SK-N-MC (cell line): ENCODE measurements around the gene IFIH1.

ENCODE experiments used
- DNase-seq: peaks from one replicate; pipeline ENCODE4 v3.0.0-alpha.2; 2011; ENCODE audit warnings: low read depth, low spot score
- H3K27ac ChIP-seq: fragments of 200-600 bp; sonication (generic); 2 replicates; pipeline ENCODE4 v1.5.1; 2016; ENCODE audit warnings: mixed run types
- H3K36me3 ChIP-seq: fragments of 200-600 bp; sonication (generic); 2 replicates; pipeline ENCODE4 v1.6.1; 2017; ENCODE audit warnings: antibody characterized with exemption, low read length, mixed read lengths; ENCODE audit not compliant: insufficient read depth
- H3K4me3 ChIP-seq: fragments of 200-600 bp; sonication (generic); 2 replicates; pipeline ENCODE4 v1.5.1; 2016
- H3K9ac ChIP-seq: fragments of 200-600 bp; sonication (generic); 2 replicates; pipeline ENCODE4 v1.8.0; 2017; ENCODE audit warnings: mixed run types, mixed read lengths; ENCODE audit not compliant: insufficient read length
- H3K9me3 ChIP-seq: fragments of 200-600 bp; sonication (generic); 2 replicates; pipeline ENCODE4 v1.6.1; 2017; ENCODE audit warnings: low read depth, mild to moderate bottlenecking, antibody characterized with exemption, low read length, moderate library complexity, mixed read lengths
- EZH2 ChIP-seq: fragments of 200-600 bp; sonication (generic); IDR thresholded peaks from one replicate; pipeline ENCODE4 v1.6.1; 2017; ENCODE audit warnings: antibody characterized with exemption
- FOXP2 ChIP-seq: optimal IDR thresholded peaks from 2 replicates; pipeline ENCODE3; 2011; ENCODE audit warnings: mild to moderate bottlenecking, moderate library complexity; ENCODE audit not compliant: insufficient read depth; ENCODE audit errors: extremely low read length, control extremely low read depth
- POLR2AphosphoS5 ChIP-seq: IDR thresholded peaks from 2 replicates; pipeline ENCODE4 v1.6.1; 2012; ENCODE audit warnings: mild to moderate bottlenecking, low read depth, low read length, borderline replicate concordance

Gene IFIH1

DNA sequence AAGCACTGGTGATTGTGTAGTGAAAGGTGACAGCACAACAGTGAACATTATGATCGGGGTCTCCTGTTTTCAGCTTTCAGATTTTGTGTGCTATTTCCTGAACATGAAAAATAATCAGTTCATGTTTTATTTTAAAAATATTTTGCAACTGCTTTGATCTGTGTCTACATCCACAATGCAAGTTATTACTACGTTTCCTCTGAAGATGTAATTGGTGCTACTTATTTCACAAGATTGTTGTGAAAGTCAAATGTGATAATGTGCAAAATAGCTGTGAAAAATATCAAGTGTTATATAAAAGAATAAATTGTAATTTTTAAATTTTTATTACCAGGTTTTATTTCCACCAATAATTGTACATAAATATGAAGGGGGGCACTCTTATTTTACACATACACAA, 19.4 kb upstream of the IFIH1 start:
- H3K36me3 ChIP-seq, result no peaks in the 10 kb centered on the region
- H3K4me3 ChIP-seq, result no peak overlapping the region
- H3K9me3 ChIP-seq, result no peaks in the 10 kb centered on the region
- no peak overlapping the region for H3K9ac ChIP-seq
- DNase-seq, result no peak
- TF ChIP-seq FOXP2, result no peak
- TF ChIP-seq EZH2, result no peak
- TF ChIP-seq POLR2AphosphoS5, result no peak
- H3K27ac ChIP-seq, result no peak overlapping the region

DNA sequence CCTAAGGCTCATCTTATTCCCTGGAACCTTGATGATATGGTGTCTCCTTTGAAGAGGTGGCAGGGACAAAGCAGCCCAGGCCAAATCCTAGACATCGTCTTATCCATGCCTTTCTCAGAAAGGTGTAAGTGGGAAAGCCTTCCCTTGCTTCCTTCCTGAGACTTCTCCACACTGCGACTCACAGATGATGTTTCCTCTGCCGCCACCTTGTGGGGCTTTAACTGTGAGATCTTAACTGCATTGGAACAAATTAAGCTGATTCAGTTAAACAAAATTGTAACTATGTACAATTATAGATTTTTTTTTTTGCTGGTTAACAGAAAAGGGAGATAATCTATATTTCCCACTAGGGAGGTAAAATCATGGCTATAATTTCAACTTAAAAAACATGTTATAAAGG, 15.5 kb upstream of the IFIH1 start:
- H3K9me3 ChIP-seq, result no peaks in the 10 kb centered on the region
- no peak overlapping the region for H3K4me3 ChIP-seq
- H3K27ac ChIP-seq, result no peak overlapping the region
- no peak overlapping the region for H3K9ac ChIP-seq
- TF ChIP-seq EZH2 (no peak), POLR2AphosphoS5 (no peak), FOXP2 (no peak)
- no peak for DNase-seq
- no peaks in the 10 kb centered on the region for H3K36me3 ChIP-seq

DNA sequence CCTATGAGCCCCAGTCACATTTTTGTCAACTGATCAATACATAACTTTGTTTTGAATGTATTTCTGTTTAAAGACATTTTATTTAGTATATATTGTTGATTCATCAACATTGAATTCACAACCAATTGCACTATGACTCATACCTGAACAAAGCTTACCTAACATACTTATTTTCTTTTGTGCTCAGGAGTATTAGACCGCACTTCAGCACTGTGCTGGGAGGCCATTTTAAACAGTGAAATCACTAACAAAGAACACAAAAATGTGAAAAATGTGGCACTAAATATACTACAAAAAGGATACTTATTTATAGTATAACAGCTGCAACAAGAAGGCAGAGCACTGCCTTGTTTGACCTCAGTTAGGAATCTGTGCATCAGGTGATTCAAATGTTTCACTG, 12.4 kb upstream of the IFIH1 start:
- H3K9me3 ChIP-seq, result no peaks in the 10 kb centered on the region
- TF ChIP-seq EZH2 (no peak), POLR2AphosphoS5 (no peak), FOXP2 (no peak)
- no peak for DNase-seq
- no peak overlapping the region for H3K4me3 ChIP-seq
- H3K9ac ChIP-seq, result no peak overlapping the region
- no peak overlapping the region for H3K27ac ChIP-seq
- no peaks in the 10 kb centered on the region for H3K36me3 ChIP-seq

DNA sequence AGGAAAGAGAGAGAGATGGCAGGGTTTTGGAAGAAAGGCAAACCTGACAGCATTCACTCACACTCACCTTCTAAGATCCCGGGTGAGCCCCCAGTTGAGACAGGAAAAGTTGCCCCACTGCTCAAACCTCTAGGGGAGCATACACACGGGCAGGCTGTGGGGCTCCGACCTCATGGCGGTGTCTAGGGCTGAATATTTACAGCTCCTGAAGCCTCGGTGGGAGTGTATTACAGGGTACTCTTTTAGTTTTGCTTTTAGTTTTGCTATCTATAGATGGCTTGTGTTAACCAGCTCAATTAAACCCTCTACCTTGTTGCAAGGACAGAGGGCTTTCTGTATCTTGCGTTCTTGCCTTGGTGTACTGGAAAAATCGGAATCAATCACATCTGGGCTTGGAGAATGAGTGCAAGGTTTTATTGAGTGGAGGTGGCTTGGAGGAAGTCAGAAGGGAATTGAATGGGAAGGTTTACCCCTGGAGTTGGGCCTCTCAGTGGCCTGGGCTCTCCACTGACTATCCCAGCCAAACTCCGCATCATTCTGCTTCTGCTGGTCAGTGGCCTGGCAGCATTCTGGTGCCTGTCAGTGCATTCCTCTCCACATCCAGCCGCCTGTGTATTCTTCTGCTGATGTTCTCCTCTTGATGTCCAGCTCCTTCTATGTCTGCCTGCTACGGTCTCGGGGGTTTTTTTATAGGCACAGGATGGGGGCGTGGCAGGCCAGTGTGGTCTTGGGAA, 10.1 kb upstream of the IFIH1 start:
- Histone ChIP-seq H3K9me3 (no peaks in the 10 kb centered on the region), H3K9ac (no peak overlapping the region), H3K27ac (no peak overlapping the region), H3K4me3 (no peak overlapping the region), H3K36me3 (no peaks in the 10 kb centered on the region)
- no peak for TF ChIP-seq FOXP2
- no peak for TF ChIP-seq EZH2
- no peak for TF ChIP-seq POLR2AphosphoS5
- no peak for DNase-seq

DNA sequence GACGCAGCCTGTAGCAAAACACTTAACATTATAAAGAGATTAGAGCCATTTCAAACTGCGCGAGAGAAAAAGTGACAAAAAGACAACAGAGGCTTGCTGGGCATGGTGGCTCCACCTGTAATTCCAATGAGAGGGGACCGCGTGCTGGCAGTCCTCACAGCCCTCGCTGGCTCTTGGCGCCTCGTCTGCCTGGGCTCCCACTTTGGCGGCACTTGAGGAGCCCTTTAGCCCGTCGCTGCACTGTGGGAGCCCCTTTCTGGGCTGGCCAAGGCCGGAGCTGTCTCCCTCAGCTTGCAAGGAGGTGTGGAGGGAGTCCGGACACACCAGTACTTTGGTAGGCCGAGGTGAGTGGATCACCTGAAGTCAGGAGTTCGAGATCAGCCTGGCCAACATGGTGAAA, 9.3 kb upstream of the IFIH1 start:
- Histone ChIP-seq H3K27ac (no peak overlapping the region), H3K9ac (no peak overlapping the region), H3K4me3 (no peak overlapping the region), H3K36me3 (no peaks in the 10 kb centered on the region), H3K9me3 (no peaks in the 10 kb centered on the region)
- no peak for DNase-seq
- TF ChIP-seq FOXP2 (no peak), EZH2 (no peak), POLR2AphosphoS5 (no peak)

- no peak for TF ChIP-seq POLR2AphosphoS5
- TF ChIP-seq FOXP2, result no peak
- no peak for TF ChIP-seq EZH2
- H3K9me3 ChIP-seq, result no peaks in the 10 kb centered on the region
- H3K27ac ChIP-seq, result no peak overlapping the region
- no peaks in the 10 kb centered on the region for H3K36me3 ChIP-seq
- DNase-seq, result no peak
- H3K4me3 ChIP-seq, result no peak overlapping the region
- no peak overlapping the region for H3K9ac ChIP-seq
Measured at GRCh38 chr2:162327134-162327769, 8.8 kb upstream of the IFIH1 start.

GRCh38 chr2:162324953-162325352, 6.5 kb upstream of the IFIH1 start:
- TF ChIP-seq FOXP2 (no peak), EZH2 (no peak)
- Histone ChIP-seq H3K9me3 (no peaks in the 10 kb centered on the region), H3K9ac (no peak overlapping the region), H3K36me3 (no peaks in the 10 kb centered on the region), H3K4me3 (no peak overlapping the region), H3K27ac (no peak overlapping the region)
- no peak for DNase-seq

DNA sequence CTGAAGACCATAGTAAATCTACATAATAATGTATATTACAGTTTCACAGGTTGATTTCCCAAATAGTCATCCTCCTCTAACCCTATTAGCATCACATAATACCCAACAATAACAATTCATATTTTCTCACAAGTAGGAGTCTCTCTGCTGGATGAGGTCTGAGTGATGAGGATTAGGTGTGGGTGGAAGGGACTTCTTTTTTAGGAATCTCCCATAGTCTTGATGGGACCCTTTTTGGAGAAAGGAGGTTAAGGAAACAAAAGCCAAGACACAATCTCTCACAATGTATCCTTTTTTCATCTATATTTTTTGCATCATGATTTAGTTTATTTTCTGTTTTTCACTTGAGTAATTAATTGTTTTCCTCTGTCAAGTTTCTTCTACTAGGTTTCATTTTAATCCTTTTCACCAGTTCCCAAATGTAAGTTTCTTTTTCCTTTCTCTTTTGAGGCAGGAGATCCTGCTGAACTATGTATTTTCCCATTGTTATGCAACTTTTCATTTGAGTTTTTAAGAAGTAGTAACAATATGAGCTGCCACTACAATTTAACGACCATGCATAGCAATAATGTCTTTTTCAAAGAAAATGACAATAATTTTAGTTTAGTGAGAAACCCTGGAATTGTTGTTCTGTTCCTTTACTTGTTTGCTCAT, 2.5 kb upstream of the IFIH1 start:
- Histone ChIP-seq H3K27ac (no peak overlapping the region), H3K9ac (no peak overlapping the region), H3K9me3 (no peaks in the 10 kb centered on the region), H3K4me3 (no peak overlapping the region), H3K36me3 (no peaks in the 10 kb centered on the region)
- DNase-seq, result no peak
- TF ChIP-seq FOXP2 (no peak), EZH2 (no peak), POLR2AphosphoS5 (no peak)
